Hepatocyte (in vitro differentiated cells): ENCODE data around the gene EEF2KMT. TPM values are rescaled to one million over a fixed set of nuclear protein-coding genes. Genes with fewer than 3 reads are reported as not detected.
"Not testable (repeated sequence)": the region's sequence is repeated elsewhere in the genome, so short reads cannot be mapped to it uniquely, and the experiment has no call there.

Experiments
- DNase-seq: peaks from one replicate; pipeline ENCODE4 v3.0.0-alpha.2; 2016; ENCODE audit warnings: low spot score
- H2AFZ ChIP-seq: fragments of 200-600 bp; sonication (generic); 2 replicates; pipeline ENCODE4 v1.6.0; 2016; ENCODE audit warnings: antibody characterized with exemption, mild to moderate bottlenecking
- H3K27ac ChIP-seq: fragments of 200-600 bp; sonication (generic); 2 replicates; pipeline ENCODE4 v1.5.1; 2016; ENCODE audit warnings: mild to moderate bottlenecking
- H3K27me3 ChIP-seq: fragments of 200-600 bp; sonication (generic); 2 replicates; pipeline ENCODE4 v1.6.1; 2016
- H3K36me3 ChIP-seq: fragments of 200-600 bp; sonication (generic); replicated peaks from 2 replicates; pipeline ENCODE4 v1.5.1; 2016; ENCODE audit warnings: low read depth; ENCODE audit not compliant: insufficient read depth
- H3K4me1 ChIP-seq: fragments of 200-600 bp; sonication (generic); 2 replicates; pipeline ENCODE4 v1.5.1; 2016; ENCODE audit warnings: mild to moderate bottlenecking, moderate library complexity; ENCODE audit not compliant: insufficient read depth
- H3K4me2 ChIP-seq: fragments of 200-600 bp; sonication (generic); 2 replicates; pipeline ENCODE4 v1.6.0; 2016
- H3K4me3 ChIP-seq: fragments of 200-600 bp; sonication (generic); 2 replicates; pipeline ENCODE4 v1.5.1; 2016; ENCODE audit warnings: mild to moderate bottlenecking
- H3K79me2 ChIP-seq: fragments of 200-600 bp; sonication (generic); 2 replicates; pipeline ENCODE4 v1.6.0; 2017; ENCODE audit warnings: mild to moderate bottlenecking
- H3K9me2 ChIP-seq: fragments of 200-600 bp; sonication (generic); replicated peaks from 2 replicates; pipeline ENCODE4 v1.6.0; 2017; ENCODE audit warnings: mild to moderate bottlenecking; ENCODE audit not compliant: insufficient read depth
- H3K9me3 ChIP-seq: fragments of 200-600 bp; sonication (generic); 2 replicates; pipeline ENCODE4 v1.5.1; 2016; ENCODE audit warnings: low read depth, mild to moderate bottlenecking
- H4K20me1 ChIP-seq: fragments of 200-600 bp; sonication (generic); 2 replicates; pipeline ENCODE4 v1.6.0; 2016; ENCODE audit warnings: mild to moderate bottlenecking; ENCODE audit not compliant: insufficient read depth, poor library complexity, severe bottlenecking
- EZH2phosphoT487 ChIP-seq: fragments of 200-600 bp; sonication (generic); IDR thresholded peaks from one replicate; pipeline ENCODE4 v1.6.1; 2018; ENCODE audit warnings: antibody characterized with exemption, mild to moderate bottlenecking, low read depth, moderate library complexity; ENCODE audit not compliant: unreplicated experiment, severe bottlenecking
- WGBS: methylation state at CpG from one replicate; pipeline ENCODE4 v1.1.6; 2016; ENCODE audit warnings: low lambda C conversion rate; ENCODE audit errors: missing lambda C conversion rate; 5-methylcytosine and 5-hydroxymethylcytosine counted together
- polyA plus RNA-seq: library from polyadenylated mRNA; unstranded; fragments of >200 nt; fragmentation: Nextera tagmentation; extraction: Ambion mirVana; gene quantifications from 2 replicates; pipeline ENCODE4 v1.2.1, GENCODE V29; 2016
- total RNA-seq: library from RNA; depleted of rRNA; stranded (reverse); fragments of >200 nt; gene quantifications from 2 replicates; pipeline ENCODE4 v1.2.3, GENCODE V29; 2014

The EEF2KMT gene
- total and polyA plus RNA-seq, 2 experiments from 2014 or later: 5.8 to 16.7 TPM

GRCh38 chr16:5117300-5118087 lies 19.9 kb upstream of the EEF2KMT start:
- WGBS: 49% methylated on average over 20 of the region's 20 CpGs
- not testable (repeated sequence) for H3K27me3 ChIP-seq, H3K79me2 ChIP-seq, H3K36me3 ChIP-seq, H3K4me3 ChIP-seq, H4K20me1 ChIP-seq, H3K9me3 ChIP-seq, H3K9me2 ChIP-seq, H3K27ac ChIP-seq, H2AFZ ChIP-seq, H3K4me1 ChIP-seq
- peak overlapping the region; percentile 47 for H3K4me2 ChIP-seq
- peak; percentile 24 for DNase-seq

GRCh38 chr16:5116780-5117295 lies 19.2 kb upstream of the EEF2KMT start:
- not testable (repeated sequence) for H3K36me3 ChIP-seq, DNase-seq, H3K27ac ChIP-seq, H3K4me1 ChIP-seq, H3K9me3 ChIP-seq, H3K27me3 ChIP-seq, H4K20me1 ChIP-seq, H3K79me2 ChIP-seq, H3K4me3 ChIP-seq, H2AFZ ChIP-seq, H3K9me2 ChIP-seq
- peak overlapping the region; percentile 47 for H3K4me2 ChIP-seq
- WGBS: 77% methylated on average over 10 of the region's 10 CpGs

GRCh38 chr16:5110933-5111332 lies 13.3 kb upstream of the EEF2KMT start:
- H3K27me3 ChIP-seq, H3K27ac ChIP-seq, H3K4me1 ChIP-seq, H3K79me2 ChIP-seq, H4K20me1 ChIP-seq, H3K36me3 ChIP-seq, H2AFZ ChIP-seq, H3K4me2 ChIP-seq, DNase-seq, H3K9me3 ChIP-seq, H3K4me3 ChIP-seq, H3K9me2 ChIP-seq: not testable (repeated sequence)
- WGBS: 88% methylated on average over 10 of the region's 10 CpGs

GRCh38 chr16:5108505-5109158 lies 11.0 kb upstream of the EEF2KMT start:
- no peak overlapping the region for H3K4me3 ChIP-seq
- no peak for DNase-seq
- no peak for TF ChIP-seq EZH2phosphoT487
- H3K4me2 ChIP-seq: no peak overlapping the region
- no peak overlapping the region for H3K27ac ChIP-seq
- H3K36me3 ChIP-seq: no peaks in the 10 kb centered on the region
- no peaks in the 10 kb centered on the region for H3K27me3 ChIP-seq
- H3K4me1 ChIP-seq: no peaks in the 10 kb centered on the region
- H3K79me2 ChIP-seq: no peaks in the 10 kb centered on the region
- no peaks in the 10 kb centered on the region for H3K9me3 ChIP-seq
- no peaks in the 10 kb centered on the region for H4K20me1 ChIP-seq
- H3K9me2 ChIP-seq: no peaks in the 10 kb centered on the region
- H2AFZ ChIP-seq: no peak overlapping the region
- WGBS: 95% methylated on average over 24 of the region's 27 CpGs

- not testable (repeated sequence) for H3K9me3 ChIP-seq, H3K4me1 ChIP-seq, H3K27me3 ChIP-seq, H3K4me3 ChIP-seq, H3K79me2 ChIP-seq, H3K9me2 ChIP-seq, H3K27ac ChIP-seq, H4K20me1 ChIP-seq, H2AFZ ChIP-seq, H3K4me2 ChIP-seq, H3K36me3 ChIP-seq, DNase-seq
- WGBS: 53% methylated on average over 5 of the region's 5 CpGs
Measured at GRCh38 chr16:5105039-5105438, 7.4 kb upstream of the EEF2KMT start.

GRCh38 chr16:5103296-5104032 lies 5.9 kb upstream of the EEF2KMT start:
- not testable (repeated sequence) for H3K9me3 ChIP-seq, H4K20me1 ChIP-seq, H3K9me2 ChIP-seq, DNase-seq, H3K27me3 ChIP-seq, H2AFZ ChIP-seq, H3K79me2 ChIP-seq, H3K4me3 ChIP-seq, H3K4me1 ChIP-seq, H3K27ac ChIP-seq, H3K4me2 ChIP-seq, H3K36me3 ChIP-seq
- 85% methylated on average over 12 of the region's 12 CpGs for WGBS

GRCh38 chr16:5099174-5099573 lies 1.6 kb upstream of the EEF2KMT start:
- not testable (repeated sequence) for H3K79me2 ChIP-seq, H2AFZ ChIP-seq, H3K9me3 ChIP-seq, H3K27me3 ChIP-seq, H3K36me3 ChIP-seq, H3K9me2 ChIP-seq, H4K20me1 ChIP-seq, DNase-seq, H3K4me3 ChIP-seq
- WGBS: 6% methylated on average over 4 of the region's 4 CpGs
- Histone ChIP-seq H3K4me1 (peaks cover 11% of the 10 kb centered on the region), H3K4me2 (peak overlapping the region; percentile 95), H3K27ac (peak overlapping the region; percentile 96)
